Activated CD8-positive, alpha-beta T cell treated with anti-CD3 and anti-CD28 coated beads, Interleukin-2, amount 10 ng/mL, durations not matched to agents 7 days and 5 days (primary cell): Measurements from ENCODE around the gene CEP170B. TPM values are rescaled to one million over a fixed set of nuclear protein-coding genes. Genes with fewer than 3 reads are reported as not detected.
"Not testable (repeated sequence)": the region's sequence is repeated elsewhere in the genome, so short reads cannot be mapped to it uniquely, and the experiment has no call there.

Experiments used
- ATAC-seq: fragments of 150-1000 bp; cut with Tn5 transposase; one replicate; pipeline ENCODE4 v1.10.0; 2021; ENCODE audit warnings: moderate library complexity
- CTCF ChIA-PET: fragments of 350-600 bp; sonication (Branson Sonifier 250); formaldehyde crosslinking; loops from one replicate; lab custom pipeline; 2021; ENCODE audit warnings: antibody characterized with exemption; lab: Charles Lee
- POLR2A ChIA-PET: fragments of 350-600 bp; sonication (Branson Sonifier 250); formaldehyde crosslinking; loops from one replicate; lab custom pipeline; 2021; ENCODE audit warnings: antibody characterized with exemption; lab: Charles Lee
- DNase-seq: peaks from one replicate; pipeline ENCODE4 v3.0.0-alpha.2; 2020
- H3K27ac Mint-ChIP-seq: one replicate; pipeline ENCODE4 v1.8.0; 2021; ENCODE audit warnings: mild to moderate bottlenecking, mixed read lengths
- H3K27me3 Mint-ChIP-seq: one replicate; pipeline ENCODE4 v1.8.0; 2021; ENCODE audit warnings: low read depth, mixed read lengths
- H3K36me3 Mint-ChIP-seq: one replicate; pipeline ENCODE4 v1.8.0; 2021; ENCODE audit warnings: low read depth, mixed read lengths
- H3K4me1 Mint-ChIP-seq: one replicate; pipeline ENCODE4 v1.8.0; 2021; ENCODE audit warnings: low read depth, mixed read lengths
- H3K4me3 Mint-ChIP-seq: one replicate; pipeline ENCODE4 v1.8.0; 2021; ENCODE audit warnings: mild to moderate bottlenecking, mixed read lengths
- H3K9me3 Mint-ChIP-seq: one replicate; pipeline ENCODE4 v1.8.0; 2022; ENCODE audit warnings: mixed read lengths; ENCODE audit not compliant: insufficient read depth
- total RNA-seq, 2 experiments: library from RNA; stranded (reverse); gene quantifications; one replicate each; pipeline ENCODE4 v1.2.3, GENCODE V29; 2021

The CEP170B gene
- total RNA-seq, 2 experiments from 2014 or later, result 2.5 to 2.7 TPM

- POLR2A ChIA-PET, result no interaction called here
- Mint-ChIP-seq H3K9me3 (no peaks in the 10 kb centered on the region), H3K36me3 (no peaks in the 10 kb centered on the region), H3K4me1 (no peaks in the 10 kb centered on the region), H3K27ac (no peak overlapping the region), H3K4me3 (no peak overlapping the region), H3K27me3 (peaks cover 36% of the 10 kb centered on the region)
- CTCF ChIA-PET, result interaction anchor here (1.0 kb wide), 1 partner anchor 107 kb away, joined by 3 read pairs; no protein-coding TSS in a partner anchor
- DNase-seq, result no peak
- ATAC-seq, result no peak
Measured at GRCh38 chr14:104938960-104939359, 73.9 kb downstream of the CEP170B start.

GRCh38 chr14:104939666-104940410, 74.8 kb downstream of the CEP170B start:
- Mint-ChIP-seq H3K4me1 (no peaks in the 10 kb centered on the region), H3K27me3 (peaks cover 29% of the 10 kb centered on the region), H3K9me3 (no peaks in the 10 kb centered on the region), H3K36me3 (no peaks in the 10 kb centered on the region), H3K4me3 (no peak overlapping the region), H3K27ac (no peak overlapping the region)
- ChIA-PET CTCF (interaction anchor here (1.0 kb wide), 1 partner anchor 106 kb away, joined by 3 read pairs; no protein-coding TSS in a partner anchor), POLR2A (no interaction called here)
- DNase-seq, result no peak
- no peak for ATAC-seq

GRCh38 chr14:104940526-104941150, 75.6 kb downstream of the CEP170B start:
- ATAC-seq (no peak), DNase-seq (no peak)
- CTCF ChIA-PET, result no interaction called here
- POLR2A ChIA-PET, result no interaction called here
- no peak overlapping the region for H3K27ac Mint-ChIP-seq
- H3K9me3 Mint-ChIP-seq, result no peaks in the 10 kb centered on the region
- H3K27me3 Mint-ChIP-seq, result peaks cover 23% of the 10 kb centered on the region
- no peak overlapping the region for H3K4me3 Mint-ChIP-seq
- no peaks in the 10 kb centered on the region for H3K36me3 Mint-ChIP-seq
- H3K4me1 Mint-ChIP-seq, result no peaks in the 10 kb centered on the region

GRCh38 chr14:104941508-104942365, 76.7 kb downstream of the CEP170B start:
- no peak for ATAC-seq

GRCh38 chr14:104942586-104942985, 77.5 kb downstream of the CEP170B start:
- no peak overlapping the region for H3K27ac Mint-ChIP-seq
- peaks cover 15% of the 10 kb centered on the region for H3K27me3 Mint-ChIP-seq
- no peaks in the 10 kb centered on the region for H3K9me3 Mint-ChIP-seq
- POLR2A ChIA-PET, result no interaction called here
- no peaks in the 10 kb centered on the region for H3K36me3 Mint-ChIP-seq
- H3K4me1 Mint-ChIP-seq, result no peaks in the 10 kb centered on the region
- CTCF ChIA-PET, result no interaction called here
- no peak for DNase-seq
- no peak for ATAC-seq
- H3K4me3 Mint-ChIP-seq, result no peak overlapping the region

More at GRCh38 chr14:104941508-104942365, 76.7 kb downstream of the CEP170B start:
- Mint-ChIP-seq H3K4me3 (no peak overlapping the region), H3K4me1 (no peaks in the 10 kb centered on the region), H3K27me3 (peaks cover 20% of the 10 kb centered on the region), H3K36me3 (no peaks in the 10 kb centered on the region), H3K27ac (no peak overlapping the region), H3K9me3 (no peaks in the 10 kb centered on the region)
- ChIA-PET CTCF (no interaction called here), POLR2A (interaction anchor here (0.5 kb wide), 1 partner anchor 177 kb away, joined by 3 read pairs; no protein-coding TSS in a partner anchor)
- no peak for DNase-seq

- H3K9me3 Mint-ChIP-seq, DNase-seq, H3K4me3 Mint-ChIP-seq, POLR2A ChIA-PET, H3K36me3 Mint-ChIP-seq, H3K4me1 Mint-ChIP-seq, ATAC-seq, H3K27me3 Mint-ChIP-seq, CTCF ChIA-PET, H3K27ac Mint-ChIP-seq: not testable (repeated sequence)
Measured at GRCh38 chr14:104943216-104944015, 78.3 kb downstream of the CEP170B start.

- H3K9me3 Mint-ChIP-seq, H3K27ac Mint-ChIP-seq, H3K27me3 Mint-ChIP-seq, CTCF ChIA-PET, ATAC-seq, POLR2A ChIA-PET, H3K4me1 Mint-ChIP-seq, H3K36me3 Mint-ChIP-seq, H3K4me3 Mint-ChIP-seq, DNase-seq: not testable (repeated sequence)
Measured at GRCh38 chr14:104944016-104944308, 78.9 kb downstream of the CEP170B start.

GRCh38 chr14:104944436-104945205, 79.6 kb downstream of the CEP170B start:
- H3K4me3 Mint-ChIP-seq, H3K9me3 Mint-ChIP-seq, H3K27ac Mint-ChIP-seq, H3K27me3 Mint-ChIP-seq, POLR2A ChIA-PET, H3K4me1 Mint-ChIP-seq, CTCF ChIA-PET, DNase-seq, H3K36me3 Mint-ChIP-seq, ATAC-seq: not testable (repeated sequence)

GRCh38 chr14:104945266-104945665, 80.2 kb downstream of the CEP170B start:
- H3K4me3 Mint-ChIP-seq, ATAC-seq, CTCF ChIA-PET: not testable (repeated sequence)

More at GRCh38 chr14:104945266-104945665, 80.2 kb downstream of the CEP170B start:
- H3K4me1 Mint-ChIP-seq, POLR2A ChIA-PET, H3K27ac Mint-ChIP-seq, H3K9me3 Mint-ChIP-seq, DNase-seq, H3K36me3 Mint-ChIP-seq, H3K27me3 Mint-ChIP-seq: not testable (repeated sequence)
